Panc1 (cell line): ENCODE data around the gene RIPOR2.

ENCODE experiments used
- POLR2AphosphoS5 ChIP-seq: IDR thresholded peaks from 2 replicates; pipeline ENCODE4 v1.6.1; 2012; ENCODE audit warnings: mild to moderate bottlenecking, low read depth, low read length, moderate library complexity
- SIN3A ChIP-seq: IDR thresholded peaks from 2 replicates; pipeline ENCODE4 v1.6.1; 2012; ENCODE audit warnings: low read depth, mild to moderate bottlenecking, low read length, moderate library complexity, borderline replicate concordance; ENCODE audit not compliant: insufficient read depth
- TF ChIP-seq, protein P1 (sequence below): fragments of 450-650 bp; IDR thresholded peaks from 2 replicates; pipeline ENCODE4 v1.5.1; 2017; ENCODE audit warnings: mild to moderate bottlenecking
- TF ChIP-seq, protein P2 (sequence below), 2 experiments: IDR thresholded peaks; 2 replicates each; pipeline ENCODE4 v1.6.1; 2011 to 2012; ENCODE audit warnings: low read depth in 2 of 2, control low read depth in 1 of 2, low read length in 1 of 2, mild to moderate bottlenecking in 1 of 2, moderate library complexity in 1 of 2; ENCODE audit not compliant: insufficient read depth in 1 of 2

DNA sequence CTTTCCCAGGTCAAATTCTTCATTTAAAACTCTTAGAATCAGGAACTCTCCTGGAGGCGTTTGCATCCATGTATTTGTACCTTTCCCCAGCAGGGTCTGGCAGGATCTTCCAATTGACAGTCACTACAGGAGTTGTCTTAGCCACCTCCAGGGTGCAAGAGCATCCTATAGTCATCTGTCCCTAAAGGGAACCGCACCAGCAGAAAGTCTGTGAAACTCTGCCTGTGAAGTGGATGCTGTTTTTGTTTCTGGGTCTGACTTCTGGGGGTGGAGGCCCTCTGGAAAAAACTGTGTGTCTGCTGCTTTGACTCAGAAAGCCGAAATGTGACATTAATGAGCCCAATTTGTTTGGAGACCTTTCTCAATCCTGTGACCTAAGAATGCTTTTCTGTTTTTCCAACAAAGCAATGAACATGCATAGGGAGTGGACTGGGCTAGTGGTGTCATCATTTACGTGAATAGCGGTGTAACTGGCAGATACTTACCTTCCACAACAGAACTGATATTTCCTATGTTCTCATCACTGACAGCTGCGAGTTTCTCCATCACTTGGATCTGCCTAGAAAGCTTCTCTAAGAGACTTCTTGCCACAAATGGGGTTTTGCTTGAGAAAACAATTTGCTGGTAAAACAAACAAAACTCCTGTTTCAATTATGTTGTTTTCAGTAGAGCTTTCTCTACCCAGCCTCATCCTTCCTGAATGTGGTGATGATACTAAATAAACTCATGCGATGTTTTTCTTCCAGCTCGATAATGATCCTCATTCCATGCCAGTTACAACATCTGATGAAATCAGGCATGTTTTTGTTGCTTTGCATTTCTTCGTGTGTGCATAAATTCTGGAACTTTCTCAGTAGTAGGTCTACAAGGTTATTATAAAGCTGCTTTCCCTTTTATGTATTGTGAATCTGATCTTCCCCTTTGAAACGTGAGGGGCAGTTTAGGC, 103.7 kb downstream of the RIPOR2 start:
- TF ChIP-seq POLR2AphosphoS5 (no peak), SIN3A (no peak)
- TF ChIP-seq, protein P1, sequence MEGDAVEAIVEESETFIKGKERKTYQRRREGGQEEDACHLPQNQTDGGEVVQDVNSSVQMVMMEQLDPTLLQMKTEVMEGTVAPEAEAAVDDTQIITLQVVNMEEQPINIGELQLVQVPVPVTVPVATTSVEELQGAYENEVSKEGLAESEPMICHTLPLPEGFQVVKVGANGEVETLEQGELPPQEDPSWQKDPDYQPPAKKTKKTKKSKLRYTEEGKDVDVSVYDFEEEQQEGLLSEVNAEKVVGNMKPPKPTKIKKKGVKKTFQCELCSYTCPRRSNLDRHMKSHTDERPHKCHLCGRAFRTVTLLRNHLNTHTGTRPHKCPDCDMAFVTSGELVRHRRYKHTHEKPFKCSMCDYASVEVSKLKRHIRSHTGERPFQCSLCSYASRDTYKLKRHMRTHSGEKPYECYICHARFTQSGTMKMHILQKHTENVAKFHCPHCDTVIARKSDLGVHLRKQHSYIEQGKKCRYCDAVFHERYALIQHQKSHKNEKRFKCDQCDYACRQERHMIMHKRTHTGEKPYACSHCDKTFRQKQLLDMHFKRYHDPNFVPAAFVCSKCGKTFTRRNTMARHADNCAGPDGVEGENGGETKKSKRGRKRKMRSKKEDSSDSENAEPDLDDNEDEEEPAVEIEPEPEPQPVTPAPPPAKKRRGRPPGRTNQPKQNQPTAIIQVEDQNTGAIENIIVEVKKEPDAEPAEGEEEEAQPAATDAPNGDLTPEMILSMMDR, result no peak
- TF ChIP-seq, protein P2, sequence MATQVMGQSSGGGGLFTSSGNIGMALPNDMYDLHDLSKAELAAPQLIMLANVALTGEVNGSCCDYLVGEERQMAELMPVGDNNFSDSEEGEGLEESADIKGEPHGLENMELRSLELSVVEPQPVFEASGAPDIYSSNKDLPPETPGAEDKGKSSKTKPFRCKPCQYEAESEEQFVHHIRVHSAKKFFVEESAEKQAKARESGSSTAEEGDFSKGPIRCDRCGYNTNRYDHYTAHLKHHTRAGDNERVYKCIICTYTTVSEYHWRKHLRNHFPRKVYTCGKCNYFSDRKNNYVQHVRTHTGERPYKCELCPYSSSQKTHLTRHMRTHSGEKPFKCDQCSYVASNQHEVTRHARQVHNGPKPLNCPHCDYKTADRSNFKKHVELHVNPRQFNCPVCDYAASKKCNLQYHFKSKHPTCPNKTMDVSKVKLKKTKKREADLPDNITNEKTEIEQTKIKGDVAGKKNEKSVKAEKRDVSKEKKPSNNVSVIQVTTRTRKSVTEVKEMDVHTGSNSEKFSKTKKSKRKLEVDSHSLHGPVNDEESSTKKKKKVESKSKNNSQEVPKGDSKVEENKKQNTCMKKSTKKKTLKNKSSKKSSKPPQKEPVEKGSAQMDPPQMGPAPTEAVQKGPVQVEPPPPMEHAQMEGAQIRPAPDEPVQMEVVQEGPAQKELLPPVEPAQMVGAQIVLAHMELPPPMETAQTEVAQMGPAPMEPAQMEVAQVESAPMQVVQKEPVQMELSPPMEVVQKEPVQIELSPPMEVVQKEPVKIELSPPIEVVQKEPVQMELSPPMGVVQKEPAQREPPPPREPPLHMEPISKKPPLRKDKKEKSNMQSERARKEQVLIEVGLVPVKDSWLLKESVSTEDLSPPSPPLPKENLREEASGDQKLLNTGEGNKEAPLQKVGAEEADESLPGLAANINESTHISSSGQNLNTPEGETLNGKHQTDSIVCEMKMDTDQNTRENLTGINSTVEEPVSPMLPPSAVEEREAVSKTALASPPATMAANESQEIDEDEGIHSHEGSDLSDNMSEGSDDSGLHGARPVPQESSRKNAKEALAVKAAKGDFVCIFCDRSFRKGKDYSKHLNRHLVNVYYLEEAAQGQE (IDR thresholded peaks at IDR 0.05; ENCODE audit: insufficient read depth in 1 of 2, low read depth in 2 of 2, low read length in 1 of 2), result no peak
